B cell (primary cell): Measurements from ENCODE around the gene TGM3.

Source experiments
- EZH2 ChIP-seq: IDR thresholded peaks from 2 replicates; pipeline ENCODE4 v1.6.1; 2012; ENCODE audit warnings: borderline replicate concordance, low read depth, mild to moderate bottlenecking, moderate library complexity, low read length; ENCODE audit not compliant: insufficient read depth, poor library complexity, severe bottlenecking
- TF ChIP-seq, protein P1 (sequence below): fragments of 200-600 bp; IDR thresholded peaks from one replicate; pipeline ENCODE4 v1.8.0; 2022; ENCODE audit warnings: antibody characterized with exemption, mild to moderate bottlenecking

- no peak for TF ChIP-seq EZH2
- TF ChIP-seq, protein P1, sequence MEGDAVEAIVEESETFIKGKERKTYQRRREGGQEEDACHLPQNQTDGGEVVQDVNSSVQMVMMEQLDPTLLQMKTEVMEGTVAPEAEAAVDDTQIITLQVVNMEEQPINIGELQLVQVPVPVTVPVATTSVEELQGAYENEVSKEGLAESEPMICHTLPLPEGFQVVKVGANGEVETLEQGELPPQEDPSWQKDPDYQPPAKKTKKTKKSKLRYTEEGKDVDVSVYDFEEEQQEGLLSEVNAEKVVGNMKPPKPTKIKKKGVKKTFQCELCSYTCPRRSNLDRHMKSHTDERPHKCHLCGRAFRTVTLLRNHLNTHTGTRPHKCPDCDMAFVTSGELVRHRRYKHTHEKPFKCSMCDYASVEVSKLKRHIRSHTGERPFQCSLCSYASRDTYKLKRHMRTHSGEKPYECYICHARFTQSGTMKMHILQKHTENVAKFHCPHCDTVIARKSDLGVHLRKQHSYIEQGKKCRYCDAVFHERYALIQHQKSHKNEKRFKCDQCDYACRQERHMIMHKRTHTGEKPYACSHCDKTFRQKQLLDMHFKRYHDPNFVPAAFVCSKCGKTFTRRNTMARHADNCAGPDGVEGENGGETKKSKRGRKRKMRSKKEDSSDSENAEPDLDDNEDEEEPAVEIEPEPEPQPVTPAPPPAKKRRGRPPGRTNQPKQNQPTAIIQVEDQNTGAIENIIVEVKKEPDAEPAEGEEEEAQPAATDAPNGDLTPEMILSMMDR, result no peak
These were observed 34.4 kb downstream of the TGM3 start for GRCh38 chr20:2330090-2330695.
